ENCODE measurements around the gene TRIO. TPM values are rescaled to one million over a fixed set of nuclear protein-coding genes. Genes with fewer than 3 reads are reported as not detected.
A peak's percentile ranks its signal among the peaks of the same experiment; 100 is the strongest.
"Not testable (repeated sequence)": the region's sequence is repeated elsewhere in the genome, so short reads cannot be mapped to it uniquely, and the experiment has no call there.

TRIO gene
- total RNA-seq: 100 to 1,000 TPM; 112 to 155 (median 145) TPM

- TF ChIP-seq EP300 (IDR thresholded peaks at IDR 0.05) (no peak), POLR2AphosphoS5 (IDR thresholded peaks at IDR 0.05) (peak; percentile 68 to 77), CTCF (IDR thresholded peaks at IDR 0.05) (peak; percentile 55 to 62 (median 56)), POLR2A (IDR thresholded peaks at IDR 0.05; ENCODE audit: low read depth) (peak; percentile 18)
- no peaks in the 10 kb centered on the region for H3K9me3 ChIP-seq
- H3K27ac ChIP-seq (replicated peaks in 1 of 4): peak within 1 kb of the TSS; percentile 97 to 98 (median 98)
- peak; percentile 98 for DNase-seq (ENCODE audit: extremely low spot score)
- intact Hi-C loops (cut with DNase I): no loop called here
- WGBS: under 1% methylated on average over 52 of the region's 79 CpGs
- H3K36me3 ChIP-seq: no peaks in the 10 kb centered on the region
- H3K4me1 ChIP-seq: peaks cover 33 to 38% (median 37%) of the 10 kb centered on the region in 4 donors
- H3K4me3 ChIP-seq: peak within 1 kb of the TSS; percentile 73 to 95 (median 78)
- H3K27me3 ChIP-seq: no peaks in the 10 kb centered on the region
These were observed at the start of gene TRIO for GRCh38 chr5:14142827-14143545. Gene TRIO, plus strand, starts transcription at chr5:14143342. Its CDS starts 384 bp downstream, at chr5:14143726.

GRCh38 chr5:14097380-14097779 is 45.8 kb upstream of the TRIO start:
- DNase-seq (ENCODE audit: extremely low spot score); H3K4me3 ChIP-seq; H3K36me3 ChIP-seq; intact Hi-C loops (cut with DNase I); H3K4me1 ChIP-seq; H3K9me3 ChIP-seq; H3K27me3 ChIP-seq; H3K27ac ChIP-seq (replicated peaks in 1 of 4): not testable (repeated sequence)
- WGBS: 72% methylated on average over 2 of the region's 2 CpGs

DNA sequence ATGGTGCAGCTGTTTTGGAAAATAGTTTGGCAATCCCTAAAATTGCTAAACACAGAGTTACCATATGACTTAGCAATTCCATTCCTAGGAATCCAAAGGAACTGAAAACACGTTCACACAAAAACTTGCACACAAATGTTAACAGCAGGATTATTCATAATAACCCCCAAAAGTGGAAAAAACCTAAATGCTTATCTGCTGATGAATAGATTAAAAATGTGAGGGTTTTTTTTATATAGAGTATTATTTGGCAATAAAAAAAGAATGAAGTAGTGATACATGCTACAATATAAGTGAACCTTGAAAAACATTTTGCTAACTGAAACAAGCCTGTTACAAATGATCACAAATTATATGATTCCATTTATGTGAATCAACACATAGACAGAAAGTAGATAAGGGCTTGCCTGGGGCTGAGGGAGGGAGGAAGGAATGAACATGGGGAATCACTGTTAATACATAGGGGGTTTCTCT is 45.1 kb upstream of the TRIO start:
- 52% methylated on average over 1 of the region's 1 CpG for WGBS
- no peak overlapping the region for H3K27ac ChIP-seq (replicated peaks in 1 of 4)
- H3K27me3 ChIP-seq: no peaks in the 10 kb centered on the region
- no peaks in the 10 kb centered on the region for H3K4me1 ChIP-seq
- no peaks in the 10 kb centered on the region for H3K9me3 ChIP-seq
- DNase-seq (ENCODE audit: extremely low spot score): no peak
- intact Hi-C loops (cut with DNase I): no loop called here
- H3K4me3 ChIP-seq: no peak overlapping the region
- H3K36me3 ChIP-seq: no peaks in the 10 kb centered on the region
- TF ChIP-seq POLR2A (IDR thresholded peaks at IDR 0.05; ENCODE audit: low read depth) (no peak), EP300 (IDR thresholded peaks at IDR 0.05) (no peak), POLR2AphosphoS5 (IDR thresholded peaks at IDR 0.05) (no peak), CTCF (IDR thresholded peaks at IDR 0.05) (no peak)

DNA sequence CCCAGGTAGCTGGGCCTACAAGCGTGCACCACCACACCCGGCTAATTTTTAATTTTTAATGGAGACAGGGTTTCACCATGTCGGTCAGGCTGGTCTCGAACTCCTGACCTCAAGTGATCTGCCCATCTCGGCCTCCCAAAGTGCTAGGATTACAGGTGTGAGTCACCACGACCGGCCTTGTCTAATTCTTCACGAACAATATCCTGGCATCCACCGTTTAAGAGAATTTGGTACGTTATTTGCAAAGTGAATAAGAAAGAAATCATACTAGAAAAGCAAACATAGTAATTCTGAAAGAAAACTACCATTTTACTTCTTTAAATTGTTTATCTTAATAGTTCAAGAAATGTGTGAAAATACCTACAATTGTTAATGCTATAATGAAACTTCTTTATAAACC is 42.9 kb upstream of the TRIO start:
- intact Hi-C loops (cut with DNase I): loop anchor here (10.0 kb wide), 1 partner anchor 255 kb away; no protein-coding TSS in a partner anchor

More for the DNA sequence above, 42.9 kb upstream of the TRIO start:
- DNase-seq (ENCODE audit: extremely low spot score): no peak
- WGBS: 95% methylated on average over 10 of the region's 10 CpGs
- TF ChIP-seq EP300 (IDR thresholded peaks at IDR 0.05): no peak
- TF ChIP-seq POLR2A (IDR thresholded peaks at IDR 0.05; ENCODE audit: low read depth): no peak
- no peak for TF ChIP-seq CTCF (IDR thresholded peaks at IDR 0.05)
- no peak for TF ChIP-seq POLR2AphosphoS5 (IDR thresholded peaks at IDR 0.05)
- no peak overlapping the region for H3K27ac ChIP-seq (replicated peaks in 1 of 4)
- H3K9me3 ChIP-seq: no peaks in the 10 kb centered on the region
- H3K4me3 ChIP-seq: no peak overlapping the region
- H3K4me1 ChIP-seq: no peaks in the 10 kb centered on the region
- H3K27me3 ChIP-seq: no peaks in the 10 kb centered on the region
- no peaks in the 10 kb centered on the region for H3K36me3 ChIP-seq
